Measurements from ENCODE around the gene ARHGAP32.
A peak's percentile ranks its signal among the peaks of the same experiment; 100 is the strongest.

DNA sequence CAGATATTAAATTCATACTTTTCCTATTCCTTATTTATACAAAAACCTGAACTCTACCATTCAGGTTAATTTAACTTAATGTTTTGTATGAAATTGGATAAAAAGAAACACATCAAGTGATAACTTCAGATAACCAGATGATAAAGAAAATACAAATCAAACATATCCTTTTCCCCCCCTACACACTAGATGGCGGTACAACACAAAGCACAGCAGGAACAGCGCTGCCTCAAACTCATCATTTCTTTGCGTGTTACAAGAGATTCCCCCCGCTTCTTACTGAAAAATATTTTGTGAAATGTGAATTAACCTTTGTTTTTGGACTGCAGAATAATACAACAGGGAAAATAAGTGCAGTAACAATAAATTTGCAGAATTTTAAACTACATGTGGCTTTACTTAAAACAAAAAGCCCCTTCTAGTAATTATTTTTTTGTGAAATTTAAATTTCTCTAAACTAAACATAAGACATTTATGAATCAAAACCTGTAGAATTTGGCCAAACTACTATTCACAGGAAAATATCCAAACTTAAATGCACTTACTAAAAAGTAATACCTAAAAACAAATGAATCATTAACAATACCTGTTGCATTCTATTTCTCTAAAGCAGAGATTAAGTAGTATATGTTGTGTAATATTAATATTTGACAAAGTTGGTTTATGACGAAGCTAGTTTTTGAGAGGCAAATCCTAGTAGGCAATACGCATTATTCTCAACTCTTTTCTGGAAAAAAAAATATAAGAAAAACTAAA lies 74.4 kb downstream of the ARHGAP32 start:
- TF ChIP-seq, protein P1, sequence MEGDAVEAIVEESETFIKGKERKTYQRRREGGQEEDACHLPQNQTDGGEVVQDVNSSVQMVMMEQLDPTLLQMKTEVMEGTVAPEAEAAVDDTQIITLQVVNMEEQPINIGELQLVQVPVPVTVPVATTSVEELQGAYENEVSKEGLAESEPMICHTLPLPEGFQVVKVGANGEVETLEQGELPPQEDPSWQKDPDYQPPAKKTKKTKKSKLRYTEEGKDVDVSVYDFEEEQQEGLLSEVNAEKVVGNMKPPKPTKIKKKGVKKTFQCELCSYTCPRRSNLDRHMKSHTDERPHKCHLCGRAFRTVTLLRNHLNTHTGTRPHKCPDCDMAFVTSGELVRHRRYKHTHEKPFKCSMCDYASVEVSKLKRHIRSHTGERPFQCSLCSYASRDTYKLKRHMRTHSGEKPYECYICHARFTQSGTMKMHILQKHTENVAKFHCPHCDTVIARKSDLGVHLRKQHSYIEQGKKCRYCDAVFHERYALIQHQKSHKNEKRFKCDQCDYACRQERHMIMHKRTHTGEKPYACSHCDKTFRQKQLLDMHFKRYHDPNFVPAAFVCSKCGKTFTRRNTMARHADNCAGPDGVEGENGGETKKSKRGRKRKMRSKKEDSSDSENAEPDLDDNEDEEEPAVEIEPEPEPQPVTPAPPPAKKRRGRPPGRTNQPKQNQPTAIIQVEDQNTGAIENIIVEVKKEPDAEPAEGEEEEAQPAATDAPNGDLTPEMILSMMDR (IDR thresholded peaks at IDR 0.05; ENCODE audit: insufficient read depth, low read length, poor library complexity, severe bottlenecking), result peak; percentile 41
- no peak for TF ChIP-seq EZH2phosphoT487 (conservative IDR thresholded peaks at IDR 0.05; ENCODE audit: low read length)
